Kidney glomerular epithelial cell (primary cell): ENCODE measurements around the gene CDKN2D.
"Not testable (repeated sequence)": the region's sequence is repeated elsewhere in the genome, so short reads cannot be mapped to it uniquely, and the experiment has no call there.

Experiments used
- DNase-seq: peaks from one replicate; lab custom pipeline; 2025; lab: John Stamatoyannopoulos, UW

The CDKN2D gene

GRCh38 chr19:10580979-10581631, 12.3 kb upstream of the CDKN2D start:
- DNase-seq, result peak; percentile 81

DNA sequence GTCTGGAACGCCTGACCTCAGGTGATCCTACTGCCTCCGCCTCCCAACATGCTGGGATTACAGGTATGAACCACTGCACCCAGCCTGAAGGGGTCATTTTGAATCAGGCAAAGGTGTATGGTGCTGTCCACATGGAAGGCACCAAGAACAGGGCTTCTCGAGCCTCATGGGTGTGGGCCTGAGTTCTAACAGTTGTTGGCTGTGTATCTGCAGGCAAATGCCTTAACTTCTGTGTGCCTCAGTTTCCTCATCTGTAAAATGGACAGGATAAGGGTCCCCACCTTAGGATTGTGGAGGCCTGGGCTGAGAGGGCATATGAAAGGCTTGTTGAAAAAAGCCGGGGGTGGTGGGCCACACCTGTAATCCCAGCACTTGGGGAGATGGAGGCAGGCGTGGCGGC, 9.2 kb upstream of the CDKN2D start:
- DNase-seq, result no peak

- DNase-seq, result no peak
Measured at GRCh38 chr19:10575011-10575716, 6.4 kb upstream of the CDKN2D start.

GRCh38 chr19:10574462-10574861, 5.7 kb upstream of the CDKN2D start:
- DNase-seq, result no peak

- not testable (repeated sequence) for DNase-seq
Measured at GRCh38 chr19:10573793-10574192, 5.0 kb upstream of the CDKN2D start.

DNA sequence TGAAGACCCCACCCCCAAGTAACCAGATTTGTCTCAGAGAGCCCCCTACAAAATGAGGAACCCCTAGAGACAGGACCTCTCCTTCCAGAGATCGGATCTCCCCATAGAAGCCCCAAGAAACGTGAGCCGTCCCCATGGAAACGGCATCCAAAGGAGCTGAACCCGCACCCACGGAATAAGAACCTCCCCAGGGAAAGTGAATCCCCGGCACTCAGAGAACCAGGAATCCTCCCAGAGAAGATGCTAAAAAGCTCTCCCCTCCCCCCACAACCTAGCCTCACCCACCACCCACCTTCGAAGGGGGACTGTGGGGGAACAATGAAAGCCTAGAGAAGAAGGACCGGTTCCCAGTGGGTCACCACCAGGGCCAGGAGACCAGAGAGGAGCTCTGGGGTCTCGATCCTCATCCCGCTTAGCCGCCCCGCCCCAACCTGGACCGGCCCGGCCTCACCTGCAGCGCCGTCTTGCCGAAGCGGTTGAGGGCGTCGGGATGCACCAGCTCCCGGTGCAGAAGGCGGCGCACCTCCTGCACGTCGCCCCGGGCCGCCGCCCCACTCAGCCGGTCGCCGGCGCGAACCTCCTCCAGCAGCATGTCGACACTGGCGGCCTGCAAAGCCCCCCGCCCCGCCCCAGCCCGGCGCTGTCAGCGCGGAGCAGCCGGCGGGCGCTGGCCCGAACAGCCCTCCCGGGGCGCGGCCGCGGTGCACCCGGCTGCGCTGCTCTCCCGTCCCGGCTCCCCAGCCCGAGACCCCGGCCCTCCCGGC, 535 bp downstream of the CDKN2D start:
- no peak for DNase-seq

DNA sequence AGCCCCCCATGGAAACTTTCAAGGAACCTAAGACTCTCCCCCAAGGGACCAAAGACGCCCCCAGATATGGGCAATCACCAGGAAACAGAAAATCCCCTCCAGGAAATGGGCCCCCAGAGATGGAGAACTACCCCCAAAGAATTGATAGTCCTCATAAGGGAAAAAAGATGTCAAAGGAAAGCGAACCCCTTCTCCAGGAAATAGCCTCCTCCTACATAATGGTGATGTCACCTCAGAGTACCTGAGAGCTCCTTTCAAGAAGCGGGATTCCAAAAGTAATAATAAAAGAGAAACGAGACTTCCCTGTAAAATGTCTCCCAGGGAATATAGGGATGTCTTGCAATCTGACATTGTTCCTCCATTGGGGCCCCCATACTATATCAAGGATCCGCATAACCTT, 1.1 kb downstream of the CDKN2D start:
- no peak for DNase-seq

- no peak for DNase-seq
Measured at GRCh38 chr19:10566658-10567410, 1.9 kb downstream of the CDKN2D start.

DNA sequence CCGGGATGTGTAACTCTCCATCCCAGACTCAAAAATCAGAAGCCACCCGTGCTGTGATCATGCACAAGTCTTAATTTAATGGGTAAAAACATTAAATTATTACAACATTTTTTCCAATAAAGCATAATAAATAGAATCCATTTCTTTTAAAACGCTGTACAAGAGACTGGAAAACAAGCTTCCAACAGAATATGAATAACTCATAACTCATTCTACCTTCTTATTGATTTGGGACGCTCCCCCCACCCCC, 2.4 kb downstream of the CDKN2D start:
- DNase-seq, result no peak

DNA sequence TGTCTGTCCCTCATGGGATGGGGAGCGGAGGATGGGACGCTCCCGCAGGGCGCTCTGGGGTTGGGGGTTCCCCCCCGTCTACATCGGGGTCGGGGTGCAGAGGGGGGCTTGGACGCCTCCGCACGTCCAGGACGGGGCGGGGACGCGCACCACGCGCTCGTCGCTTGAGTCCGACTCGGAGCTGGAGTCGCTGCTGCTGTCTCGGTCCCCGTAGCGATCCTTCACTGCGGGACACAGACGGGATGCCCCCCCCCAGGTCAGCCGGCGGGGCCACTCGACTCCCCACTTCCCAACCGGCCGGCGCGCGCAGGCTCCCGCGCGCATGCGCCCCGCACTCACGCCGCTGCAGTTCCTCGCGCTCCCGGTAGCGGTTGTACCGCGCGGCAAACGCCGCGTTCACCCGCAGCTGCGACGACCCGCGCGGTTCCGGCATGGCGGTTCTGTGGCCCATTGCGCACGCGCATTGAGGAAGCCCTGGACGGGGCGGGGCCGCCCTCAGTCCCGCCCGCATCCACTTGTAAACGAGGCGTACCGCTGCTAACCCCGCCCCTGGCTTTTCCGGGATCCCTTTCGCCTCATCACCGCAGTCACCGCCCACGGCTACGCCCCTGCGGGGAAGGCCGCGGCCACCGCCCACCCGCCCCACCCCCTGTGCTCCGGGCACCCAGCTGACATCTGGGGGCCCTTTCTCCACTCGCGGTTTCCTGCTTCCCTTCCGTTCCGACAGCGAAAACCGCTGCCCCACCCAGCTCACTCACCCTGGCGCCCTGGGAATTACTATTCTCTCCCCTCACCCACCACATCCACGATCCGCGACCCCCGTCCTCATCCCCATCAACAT, 3.0 kb downstream of the CDKN2D start, which contains the start of gene KRI1:
Gene KRI1 (minus strand): TSS at position 444 of the 841 bp plus-strand sequence. CDS start 11 bp downstream, at position 433.
- peak; percentile 95 for DNase-seq

GRCh38 chr19:10565028-10565566, 3.7 kb downstream of the CDKN2D start:
- DNase-seq, result no peak

DNA sequence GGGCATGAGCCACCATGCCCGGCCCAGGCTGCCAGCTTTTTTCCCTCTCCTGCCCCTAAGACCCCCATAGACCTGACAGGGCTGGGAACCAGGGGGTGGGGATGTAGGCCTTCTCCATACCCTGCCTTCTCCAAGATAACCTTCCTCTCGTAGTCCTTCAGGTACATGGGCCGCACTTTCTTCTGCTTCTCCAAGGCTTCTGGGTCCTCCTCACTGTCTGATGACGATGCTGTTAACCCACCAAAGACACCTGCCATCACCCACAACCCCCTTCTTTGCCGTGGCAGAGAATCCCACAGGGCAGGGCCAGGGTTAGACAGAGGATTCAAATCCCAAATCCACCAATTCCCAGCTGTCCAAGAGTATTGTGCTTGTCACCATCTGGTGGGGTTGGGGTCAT, 6.2 kb downstream of the CDKN2D start:
- DNase-seq, result no peak

- no peak for DNase-seq
Measured at GRCh38 chr19:10560154-10560553, 8.6 kb downstream of the CDKN2D start.

- DNase-seq, result no peak
Measured at GRCh38 chr19:10557603-10558197, 11.1 kb downstream of the CDKN2D start.

DNA sequence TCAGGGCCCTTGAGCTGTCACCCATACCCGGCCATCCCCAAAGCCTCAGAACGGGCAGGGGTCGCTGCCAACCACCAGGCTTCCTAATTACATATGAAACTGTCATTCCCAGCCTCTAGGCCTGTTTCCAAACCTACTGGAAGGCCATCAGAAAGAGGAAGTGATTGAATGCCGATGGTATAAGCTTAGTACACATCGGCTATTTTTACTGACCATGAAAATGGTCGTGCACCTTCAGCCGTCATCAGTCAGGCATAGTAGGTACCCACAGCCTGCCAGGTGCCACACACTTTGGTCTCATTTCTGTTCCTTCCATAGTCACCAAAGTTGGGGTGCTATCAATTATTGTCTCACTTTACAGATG, 13.2 kb downstream of the CDKN2D start:
- DNase-seq, result no peak

GRCh38 chr19:10554760-10555609, 13.8 kb downstream of the CDKN2D start:
- DNase-seq, result no peak

- DNase-seq, result no peak
Measured at GRCh38 chr19:10553943-10554381, 14.8 kb downstream of the CDKN2D start.

DNA sequence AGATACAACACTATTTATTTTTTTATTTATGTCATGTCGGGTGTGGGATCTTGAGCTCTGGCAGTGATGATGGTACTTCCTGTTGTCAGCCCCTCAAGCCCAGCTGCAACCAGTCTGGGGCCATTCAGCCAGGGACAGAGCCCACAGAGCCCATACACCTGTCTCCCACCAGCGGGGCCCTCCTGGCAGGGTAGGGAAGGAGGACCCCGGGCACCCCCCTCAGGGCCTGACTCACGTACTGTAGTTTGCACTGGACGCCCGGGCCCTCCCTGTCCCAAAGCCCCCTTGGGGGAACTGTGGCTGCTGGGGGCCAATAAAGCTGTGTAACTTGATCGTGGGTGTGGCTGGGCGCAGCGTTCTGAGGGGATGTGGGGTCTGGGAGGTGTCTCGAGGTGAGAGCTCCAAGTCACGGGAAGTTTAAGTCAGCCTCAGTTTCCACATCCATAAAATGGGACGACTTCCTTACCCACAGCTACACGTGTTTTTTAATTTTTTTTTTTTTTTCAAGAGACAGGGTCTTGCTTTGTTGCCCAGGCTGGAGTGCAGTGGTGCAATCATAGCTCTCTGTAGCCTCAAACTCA, 15.6 kb downstream of the CDKN2D start:
- DNase-seq, result no peak

- no peak for DNase-seq
Measured at GRCh38 chr19:10552510-10553053, 16.2 kb downstream of the CDKN2D start.
